Measurements from ENCODE around the gene ZFAND3.

ZFAND3 gene

GRCh38 chr6:37913210-37913609 lies 93.7 kb downstream of the ZFAND3 start:
- no peak for DNase-seq (ENCODE audit: extremely low read depth, low read depth)
- TF ChIP-seq CTCF (IDR thresholded peaks at IDR 0.05; ENCODE audit: low read depth, low read length, missing control alignments): no peak
- no peak overlapping the region for H3K4me3 ChIP-seq (replicated peaks; ENCODE audit: low read depth, low read length)

- H3K4me3 ChIP-seq (replicated peaks; ENCODE audit: low read depth, low read length): no peak overlapping the region
- DNase-seq (ENCODE audit: extremely low read depth, low read depth): no peak
- no peak for TF ChIP-seq CTCF (IDR thresholded peaks at IDR 0.05; ENCODE audit: low read depth, low read length, missing control alignments)
Observed at GRCh38 chr6:37915463-37915862, 95.9 kb downstream of the ZFAND3 start.

- no peak for TF ChIP-seq CTCF (IDR thresholded peaks at IDR 0.05; ENCODE audit: low read depth, low read length, missing control alignments)
- no peak for DNase-seq (ENCODE audit: extremely low read depth, low read depth)
- H3K4me3 ChIP-seq (replicated peaks; ENCODE audit: low read depth, low read length): no peak overlapping the region
Observed at GRCh38 chr6:37916149-37916548, 96.6 kb downstream of the ZFAND3 start.

GRCh38 chr6:37916675-37917074 lies 97.1 kb downstream of the ZFAND3 start:
- no peak overlapping the region for H3K4me3 ChIP-seq (replicated peaks; ENCODE audit: low read depth, low read length)
- TF ChIP-seq CTCF (IDR thresholded peaks at IDR 0.05; ENCODE audit: low read depth, low read length, missing control alignments): no peak

GRCh38 chr6:37917566-37917965 lies 98.0 kb downstream of the ZFAND3 start:
- H3K4me3 ChIP-seq (replicated peaks; ENCODE audit: low read depth, low read length): no peak overlapping the region
- no peak for TF ChIP-seq CTCF (IDR thresholded peaks at IDR 0.05; ENCODE audit: low read depth, low read length, missing control alignments)
- DNase-seq (ENCODE audit: extremely low read depth, low read depth): no peak

More at GRCh38 chr6:37916675-37917074, 97.1 kb downstream of the ZFAND3 start:
- no peak for DNase-seq (ENCODE audit: extremely low read depth, low read depth)

GRCh38 chr6:37919417-37920157 lies 100.1 kb downstream of the ZFAND3 start:
- H3K4me3 ChIP-seq (replicated peaks; ENCODE audit: low read depth, low read length): no peak overlapping the region
- DNase-seq (ENCODE audit: extremely low read depth, low read depth): no peak
- TF ChIP-seq CTCF (IDR thresholded peaks at IDR 0.05; ENCODE audit: low read depth, low read length, missing control alignments): no peak

GRCh38 chr6:37920667-37921066 lies 101.1 kb downstream of the ZFAND3 start:
- no peak overlapping the region for H3K4me3 ChIP-seq (replicated peaks; ENCODE audit: low read depth, low read length)
- DNase-seq (ENCODE audit: extremely low read depth, low read depth): no peak
- TF ChIP-seq CTCF (IDR thresholded peaks at IDR 0.05; ENCODE audit: low read depth, low read length, missing control alignments): no peak

All from HFF-Myc (cell line).